ENCODE results near the gene MDK.

MDK gene

GRCh38 chr11:46381048-46381818 is at the start of gene MDK:
Gene MDK, plus strand, starts transcription at chr11:46381669. Its CDS starts 389 bp downstream, at chr11:46382058.
- DNase-seq (ENCODE audit: low read depth in 3 of 3, low spot score in 1 of 3): no peak

GRCh38 chr11:46332093-46332567 is 49.3 kb upstream of the MDK start:
- no peak for DNase-seq (ENCODE audit: low read depth in 3 of 3, low spot score in 1 of 3)

GRCh38 chr11:46332568-46333393 is 48.7 kb upstream of the MDK start:
- peak in 1 of 3 donors; percentile 60 for DNase-seq (ENCODE audit: low read depth in 3 of 3, low spot score in 1 of 3)

- no peak for DNase-seq (ENCODE audit: low read depth in 3 of 3, low spot score in 1 of 3)
Observed at GRCh38 chr11:46333394-46333947, 48.0 kb upstream of the MDK start.

GRCh38 chr11:46334211-46334610 is 47.3 kb upstream of the MDK start:
- DNase-seq (ENCODE audit: low read depth in 3 of 3, low spot score in 1 of 3): no peak

GRCh38 chr11:46335271-46335670 is 46.2 kb upstream of the MDK start:
- no peak for DNase-seq (ENCODE audit: low read depth in 3 of 3, low spot score in 1 of 3)

- DNase-seq (ENCODE audit: low read depth in 3 of 3, low spot score in 1 of 3): no peak
Observed at GRCh38 chr11:46335890-46336562, 45.4 kb upstream of the MDK start.

- DNase-seq (ENCODE audit: low read depth in 3 of 3, low spot score in 1 of 3): no peak
Observed at GRCh38 chr11:46336563-46337180, 44.8 kb upstream of the MDK start.

- DNase-seq (ENCODE audit: low read depth in 3 of 3, low spot score in 1 of 3): no peak
Observed at GRCh38 chr11:46337626-46338345, 43.7 kb upstream of the MDK start.

- no peak for DNase-seq (ENCODE audit: low read depth in 3 of 3, low spot score in 1 of 3)
Observed at GRCh38 chr11:46338636-46338987, 42.9 kb upstream of the MDK start.

GRCh38 chr11:46338988-46339666 is 42.3 kb upstream of the MDK start:
- no peak for DNase-seq (ENCODE audit: low read depth in 3 of 3, low spot score in 1 of 3)

- no peak for DNase-seq (ENCODE audit: low read depth in 3 of 3, low spot score in 1 of 3)
Observed at GRCh38 chr11:46339816-46340215, 41.7 kb upstream of the MDK start.

- DNase-seq (ENCODE audit: low read depth in 3 of 3, low spot score in 1 of 3): no peak
Observed at GRCh38 chr11:46341454-46341853, 40.0 kb upstream of the MDK start.

- no peak for DNase-seq (ENCODE audit: low read depth in 3 of 3, low spot score in 1 of 3)
Observed at GRCh38 chr11:46342239-46342638, 39.2 kb upstream of the MDK start.

- no peak for DNase-seq (ENCODE audit: low read depth in 3 of 3, low spot score in 1 of 3)
Observed at GRCh38 chr11:46343520-46343919, 37.9 kb upstream of the MDK start.

GRCh38 chr11:46345131-46345597 is 36.3 kb upstream of the MDK start:
- DNase-seq (ENCODE audit: low read depth in 3 of 3, low spot score in 1 of 3): no peak

GRCh38 chr11:46345881-46346484 is 35.5 kb upstream of the MDK start:
- no peak for DNase-seq (ENCODE audit: low read depth in 3 of 3, low spot score in 1 of 3)

GRCh38 chr11:46346886-46347636 is 34.4 kb upstream of the MDK start, which contains the start of gene DGKZ:
Gene DGKZ, plus strand, starts transcription at chr11:46347463. Its CDS starts 197 bp downstream, at chr11:46347660.
- DNase-seq (ENCODE audit: low read depth in 3 of 3, low spot score in 1 of 3): peak; percentile 82 to 91 (median 89)
